K562 (cell line): ENCODE results near the gene RIPOR2. TPM values are rescaled to one million over a fixed set of nuclear protein-coding genes. Genes with fewer than 3 reads are reported as not detected.

Experiments
- ATAC-seq: fragments of 200-7000 bp; cut with Tn5 transposase; 3 replicates; pipeline ENCODE4 v1.9.1; 2020; ENCODE audit warnings: moderate library complexity
- BruUV-seq: library from RNA; stranded (reverse); fragments of 400-500 nt; replicated peaks from 2 replicates; lab custom pipeline; 2021; lab: Mats Ljungman, UMichigan
- CTCF ChIA-PET: fragments of 300-600 bp; formaldehyde crosslinking; extraction: SDS; loops from one replicate; lab custom pipeline; 2021; ENCODE audit warnings: low intra/inter-chr PET ratio; lab: Yijun Ruan, JAX
- POLR2A ChIA-PET: fragments of 300-600, 350-650 bp; sonication (Branson Sonifier 250); formaldehyde crosslinking; extraction: SDS; loops from one replicate; lab custom pipeline; 2021; ENCODE audit warnings: antibody characterized with exemption, inconsistent platforms; lab: Yijun Ruan, JAX
- DNase-seq, 4 experiments: peaks; one replicate each; pipeline versions ENCODE4 v3.0.0 to v3.0.0-alpha.2; 2011 to 2018; ENCODE audit warnings: low spot score in 3 of 4, mixed read lengths in 3 of 4; ENCODE audit errors: extremely low read depth in 1 of 4
- FAIRE-seq: peaks from 2 replicates; lab custom pipeline; 2011; peaks lifted over from hg19 to GRCh38; lab: Jason Lieb, UNC
- H2AFZ ChIP-seq: 2 replicates; pipeline ENCODE4 v1.6.0; 2011; ENCODE audit warnings: low read depth, low read length, control low read depth, inconsistent platforms
- H3K27ac ChIP-seq: fragments of 200-600 bp; 3 replicates; pipeline ENCODE4 v1.8.0; 2011; ENCODE audit warnings: low read depth, mild to moderate bottlenecking, control low read depth, inconsistent platforms, low read length, moderate library complexity, mixed read lengths; ENCODE audit errors: extremely low read depth
- H3K27me3 ChIP-seq, 2 experiments: fragments of 300-600 bp in 1 of 2; 2 replicates in 1 of 2; 3 replicates in 1 of 2; pipeline versions ENCODE4 v1.6.0 to v1.8.0; 2011; ENCODE audit warnings: inconsistent platforms in 2 of 2, low read length in 2 of 2, mild to moderate bottlenecking in 1 of 2, mixed read lengths in 1 of 2, moderate library complexity in 1 of 2; ENCODE audit not compliant: control insufficient read depth in 2 of 2, insufficient read depth in 2 of 2
- H3K36me3 ChIP-seq: fragments of 300-600 bp; 3 replicates; pipeline ENCODE4 v1.8.0; 2011; ENCODE audit warnings: mild to moderate bottlenecking, low read length, inconsistent platforms; ENCODE audit not compliant: control insufficient read depth, insufficient read depth
- H3K4me1 ChIP-seq, 2 experiments: fragments of 200-600 bp in 1 of 2; replicated peaks in 1 of 2; 2 replicates in 1 of 2; 3 replicates in 1 of 2; pipeline versions ENCODE4 v1.5.1 to v1.8.0; 2011; ENCODE audit warnings: inconsistent platforms in 2 of 2, low read length in 2 of 2, mild to moderate bottlenecking in 1 of 2, mixed read lengths in 1 of 2, moderate library complexity in 1 of 2; ENCODE audit not compliant: control insufficient read depth in 2 of 2, insufficient read depth in 2 of 2
- H3K4me2 ChIP-seq: 2 replicates; pipeline ENCODE4 v1.6.1; 2011; ENCODE audit warnings: low read length, control low read depth, inconsistent platforms, mixed read lengths; ENCODE audit not compliant: insufficient read depth
- H3K4me3 ChIP-seq: fragments of 200-600 bp; sonication (generic), shearing (Covaris generic); 2 replicates; pipeline ENCODE4 v1.5.1; 2016; ENCODE audit warnings: control low read depth, inconsistent platforms
- H3K79me2 ChIP-seq: fragments of 200-600 bp; 3 replicates; pipeline ENCODE4 v1.8.0; 2011; ENCODE audit warnings: low read length, inconsistent platforms; ENCODE audit not compliant: control insufficient read depth, insufficient read depth
- H3K9ac ChIP-seq, 2 experiments: 2 replicates each; pipeline versions ENCODE4 v1.6.0 to v1.6.1; 2011; ENCODE audit warnings: low read depth in 2 of 2, low read length in 2 of 2, control low read depth in 1 of 2, inconsistent platforms in 1 of 2, mild to moderate bottlenecking in 1 of 2, mixed read lengths in 1 of 2; ENCODE audit not compliant: insufficient read depth in 1 of 2
- H3K9me1 ChIP-seq: one replicate; pipeline ENCODE4 v1.6.0; 2011; ENCODE audit warnings: inconsistent platforms, mild to moderate bottlenecking, low read length, moderate library complexity; ENCODE audit not compliant: control insufficient read depth, insufficient read depth
- H3K9me3 ChIP-seq: replicated peaks from 2 replicates; pipeline ENCODE4 v1.5.1; 2011; ENCODE audit warnings: low read depth, low read length, inconsistent platforms; ENCODE audit not compliant: control insufficient read depth, insufficient read depth
- H4K20me1 ChIP-seq: replicated peaks from 2 replicates; pipeline ENCODE4 v1.6.1; 2011; ENCODE audit warnings: low read length, inconsistent platforms, mixed read lengths; ENCODE audit not compliant: control insufficient read depth, insufficient read depth
- ARHGAP35 ChIP-seq: fragments of 450-650 bp; IDR thresholded peaks from 2 replicates; pipeline ENCODE4 v1.6.1; 2018; ENCODE audit not compliant: partially characterized antibody
- ATF6 ChIP-seq: sonication (generic); formaldehyde crosslinking; IDR thresholded peaks from 2 replicates; pipeline ENCODE4 v1.4.0; 2020; ENCODE audit warnings: mild to moderate bottlenecking, missing genetic modification reagents
- CGGBP1 ChIP-seq: fragments of 250-450 bp; sonication (Bioruptor Pico); IDR thresholded peaks from 2 replicates; pipeline ENCODE4 v1.9.0; 2021; ENCODE audit warnings: mild to moderate bottlenecking
- IRF1 ChIP-seq: sonication (generic); formaldehyde crosslinking; IDR thresholded peaks from 2 replicates; pipeline ENCODE4 v1.8.0; 2022; ENCODE audit warnings: missing genetic modification reagents, mild to moderate bottlenecking, borderline replicate concordance
- KLF6 ChIP-seq: fragments of 250-450 bp; sonication (Bioruptor Pico); IDR thresholded peaks from 2 replicates; pipeline ENCODE4 v1.4.0; 2020; ENCODE audit warnings: mild to moderate bottlenecking, moderate library complexity, borderline replicate concordance
- MAX ChIP-seq: sonication (generic); formaldehyde crosslinking; IDR thresholded peaks from 2 replicates; pipeline ENCODE4 v1.9.0; 2022; ENCODE audit warnings: mild to moderate bottlenecking, missing genetic modification reagents
- MXI1 ChIP-seq: IDR thresholded peaks from 2 replicates; pipeline ENCODE4 v1.6.1; 2011; ENCODE audit warnings: low read depth, mild to moderate bottlenecking, improper control_type of control experiment, low read length
- NFATC3 ChIP-seq: fragments of 450-650 bp; IDR thresholded peaks from 2 replicates; pipeline ENCODE4 v1.6.1; 2017; ENCODE audit warnings: mild to moderate bottlenecking
- RCOR1 ChIP-seq, 2 experiments: IDR thresholded peaks; 2 replicates each; pipeline ENCODE4 v1.6.1; 2012; ENCODE audit warnings: low read depth in 2 of 2, low read length in 2 of 2, borderline replicate concordance in 1 of 2, improper control_type of control experiment in 1 of 2
- TAF1 ChIP-seq: IDR thresholded peaks from 2 replicates; pipeline ENCODE4 v1.6.1; 2011; ENCODE audit warnings: mild to moderate bottlenecking, low read length, moderate library complexity; ENCODE audit not compliant: insufficient read depth, control insufficient read depth, severe bottlenecking; ENCODE audit errors: extremely low read depth
- TFAM ChIP-seq: fragments of 250-450 bp; sonication (Bioruptor Pico); conservative IDR thresholded peaks from 2 replicates; pipeline ENCODE4 v1.5.0; 2021; ENCODE audit warnings: mild to moderate bottlenecking, moderate library complexity
- ZBTB11 ChIP-seq, 3 experiments: fragments of 200-800 bp in 1 of 3; fragments of 250-450 bp in 1 of 3; fragments of 450-650 bp in 1 of 3; sonication (Bioruptor Pico) in 1 of 3; sonication (Bioruptor generic) in 1 of 3; formaldehyde crosslinking in 1 of 3; IDR thresholded peaks; 2 replicates each; pipeline versions ENCODE4 v1.6.1 to v1.8.0; 2016 to 2022; ENCODE audit warnings: mild to moderate bottlenecking in 2 of 3, missing genetic modification characterization in 2 of 3, missing compliant biosample characterization in 1 of 3, moderate library complexity in 1 of 3
- ZC3H11A ChIP-seq: IDR thresholded peaks from 2 replicates; pipeline ENCODE4 v1.6.1; 2012; ENCODE audit warnings: low read depth, low read length, improper control_type of control experiment
- ZC3H4 ChIP-seq: sonication (generic); formaldehyde crosslinking; IDR thresholded peaks from 2 replicates; pipeline ENCODE4 v1.9.0; 2021; ENCODE audit warnings: missing genetic modification reagents, borderline replicate concordance
- ZNF165 ChIP-seq: fragments of 250-450 bp; sonication (Bioruptor Pico); IDR thresholded peaks from 2 replicates; pipeline ENCODE4 v1.4.0; 2020; ENCODE audit warnings: borderline replicate concordance
- in situ Hi-C: fragments of 300-500 bp; cut with MboI; formaldehyde crosslinking; loops from 4 replicates; pipeline ENCODE4 v1.15.0; 2018; ENCODE audit warnings: inconsistent platforms, mixed read lengths
- intact Hi-C: fragments of 100-400 bp; cut with micrococcal nuclease; formaldehyde crosslinking; loops from 2 replicates; pipeline ENCODE4 v1.14.2; 2022
- polyA plus RNA-seq, 8 experiments: library from polyadenylated mRNA; depleted of rRNA in 4 of 8; stranded (reverse) in 5 of 8; unstranded in 3 of 8; fragments of >200 nt; fragmentation: Nextera tagmentation in 2 of 8; fragmentation: Illumina TruSeq in 1 of 8; extraction: Ambion mirVana in 2 of 8; extraction: Trizol in 1 of 8; gene quantifications; 2 replicates each; pipeline versions ENCODE4 v1.2.1 to v1.2.3, GENCODE V29; 2011 to 2014; ENCODE audit warnings: inconsistent platforms in 1 of 8, missing spikeins in 1 of 8
- total RNA-seq, 7 experiments: library from RNA; depleted of rRNA in 6 of 7; stranded (reverse); fragments of >200 nt in 6 of 7; fragmentation: Illumina TruSeq in 2 of 7; extraction: Trizol in 2 of 7; gene quantifications; 2 replicates each; pipeline versions ENCODE4 v1.2.1 to v1.2.3, GENCODE V29; 2011 to 2021; ENCODE audit warnings: low replicate concordance in 1 of 7

Gene RIPOR2
- total and polyA plus RNA-seq, 9 of the 15 experiments (the other 6 are each of a cell fraction or from before 2014, with no cell fraction given): 0.04 to 1.0 (median 0.47) TPM; not detected in 2

- Histone ChIP-seq H3K36me3 (no peaks in the 10 kb centered on the region), H3K9me3 (no peaks in the 10 kb centered on the region; the same call in none of the 2 replicates), H3K27ac (peak overlapping the region; percentile 51; the same call in 1 of the 3 replicates), H3K9ac (no peak overlapping the region), H3K27me3 (no peaks in the 10 kb centered on the region), H3K9me1 (no peaks in the 10 kb centered on the region), H3K4me3 (no peak overlapping the region), H2AFZ (no peak overlapping the region; the same call in 1 of the 2 replicates), H3K79me2 (no peaks in the 10 kb centered on the region), H3K4me2 (no peak overlapping the region), H3K4me1 (peaks cover 0 to 17% of the 10 kb centered on the region in 2 experiments; a peak in 3 of 5 replicates), H4K20me1 (no peaks in the 10 kb centered on the region)
- FAIRE-seq: no peak
- intact Hi-C loops (no loop called here), in situ Hi-C loops (no loop called here)
- CTCF ChIA-PET: no interaction called here
- POLR2A ChIA-PET: interaction anchor here (1.6 to 2.2 kb wide), 2 partner anchors 10 to 12 kb away, joined by 4 to 9 read pairs; no protein-coding TSS in a partner anchor
- no TSS peak for BruUV-seq
- peak in 2 of 4 experiments; percentile 41 to 52 for DNase-seq
- ATAC-seq: no peak
- TF ChIP-seq TAF1: no peak
- TF ChIP-seq ZC3H4: no peak
- TF ChIP-seq TFAM: no peak
- TF ChIP-seq RCOR1 (IDR thresholded peaks at IDR 0.05; ENCODE audit: borderline replicate concordance in 1 of 2, low read depth in 2 of 2, low read length in 2 of 2): 0 out of 4 replicates have a peak, but pooled peaks of 1 of the 2 experiments have one; percentile 45
- TF ChIP-seq CGGBP1 (CRISPR knock-in tag): no peak
- TF ChIP-seq ARHGAP35: no peak
- TF ChIP-seq NFATC3: no peak
- no peak for TF ChIP-seq KLF6 (CRISPR knock-in tag)
- TF ChIP-seq ZBTB11 (CRISPR knock-in tag; IDR thresholded peaks at IDR 0.05): 0 out of 6 replicates have a peak, but pooled peaks of 1 of the 3 experiments have one; percentile 23
- TF ChIP-seq MXI1: no peak
- TF ChIP-seq ZC3H11A: no peak
- no peak for TF ChIP-seq ATF6 (CRISPR knock-in tag)
- no peak for TF ChIP-seq MAX
- no peak for TF ChIP-seq ZNF165 (CRISPR knock-in tag)
- TF ChIP-seq IRF1 (CRISPR knock-in tag): no peak
Measured at GRCh38 chr6:24755279-24755678, 180.5 kb downstream of the RIPOR2 start.
